K562 (cell line): ENCODE data around the gene DNAJB12. TPM values are rescaled to one million over a fixed set of nuclear protein-coding genes. Genes with fewer than 3 reads are reported as not detected.

ENCODE experiments used
- ATF7 ChIP-seq: fragments of 450-650 bp; IDR thresholded peaks from 2 replicates; pipeline ENCODE4 v1.7.1; 2014; ENCODE audit warnings: mild to moderate bottlenecking, moderate library complexity
- ESRRA ChIP-seq: fragments of 450-650 bp; IDR thresholded peaks from 2 replicates; pipeline ENCODE4 v1.6.1; 2014; ENCODE audit warnings: low read depth, mild to moderate bottlenecking, moderate library complexity, borderline replicate concordance
- FOXK2 ChIP-seq, 2 experiments: fragments of 450-650 bp; IDR thresholded peaks in 1 of 2; conservative IDR thresholded peaks in 1 of 2; 2 replicates each; pipeline ENCODE4 v1.6.1; 2016; ENCODE audit warnings: low read depth in 2 of 2, mild to moderate bottlenecking in 1 of 2
- KDM1A ChIP-seq, 2 experiments: fragments of 450-650 bp; IDR thresholded peaks; 2 replicates each; pipeline ENCODE4 v1.6.1; 2016; ENCODE audit warnings: mild to moderate bottlenecking in 2 of 2
- NEUROD1 ChIP-seq: fragments of 150-350 bp; IDR thresholded peaks from 2 replicates; pipeline ENCODE4 v1.6.1; 2014; ENCODE audit warnings: borderline replicate concordance, low read length, low read depth; ENCODE audit not compliant: partially characterized antibody
- POLR2H ChIP-seq: IDR thresholded peaks from 2 replicates; pipeline ENCODE4 v1.6.1; 2016; ENCODE audit warnings: missing genetic modification characterization, low read depth, mild to moderate bottlenecking, control low read depth, missing compliant biosample characterization, moderate library complexity
- PTTG1 ChIP-seq: fragments of 450-650 bp; IDR thresholded peaks from 2 replicates; pipeline ENCODE4 v1.6.1; 2016; ENCODE audit warnings: low read depth, mild to moderate bottlenecking, missing genetic modification characterization, missing compliant biosample characterization
- TAF9B ChIP-seq: fragments of 450-650 bp; IDR thresholded peaks from 2 replicates; pipeline ENCODE4 v1.6.1; 2018; ENCODE audit warnings: mild to moderate bottlenecking; ENCODE audit not compliant: partially characterized antibody
- TARDBP ChIP-seq: fragments of 450-650 bp; IDR thresholded peaks from 2 replicates; pipeline ENCODE4 v1.6.1; 2016
- TEAD2 ChIP-seq: fragments of 450-650 bp; IDR thresholded peaks from 2 replicates; pipeline ENCODE4 v1.6.1; 2016; ENCODE audit warnings: missing genetic modification characterization, control low read depth, missing compliant biosample characterization
- ZBTB1 ChIP-seq: sonication (generic); formaldehyde crosslinking; IDR thresholded peaks from 2 replicates; pipeline ENCODE4 v1.8.1; 2023; ENCODE audit warnings: missing genetic modification reagents, low read depth, mild to moderate bottlenecking, borderline replicate concordance
- ZBTB17 ChIP-seq: fragments of 450-650 bp; formaldehyde crosslinking; IDR thresholded peaks from 2 replicates; pipeline ENCODE4 v1.4.0; 2020; ENCODE audit warnings: mild to moderate bottlenecking
- ZC3H11A ChIP-seq: IDR thresholded peaks from 2 replicates; pipeline ENCODE4 v1.6.1; 2012; ENCODE audit warnings: low read depth, low read length, improper control_type of control experiment
- ZNF133 ChIP-seq: fragments of 250-450 bp; sonication (Bioruptor Pico); IDR thresholded peaks from 2 replicates; pipeline ENCODE4 v1.4.0; 2020; ENCODE audit warnings: mild to moderate bottlenecking
- ZNF253 ChIP-seq: fragments of 250-450 bp; sonication (Bioruptor Pico); conservative IDR thresholded peaks from 2 replicates; pipeline ENCODE4 v1.6.1; 2021; ENCODE audit warnings: mild to moderate bottlenecking
- polyA plus RNA-seq, 8 experiments: library from polyadenylated mRNA; depleted of rRNA in 4 of 8; stranded (reverse) in 5 of 8; unstranded in 3 of 8; fragments of >200 nt; fragmentation: Nextera tagmentation in 2 of 8; fragmentation: Illumina TruSeq in 1 of 8; extraction: Ambion mirVana in 2 of 8; extraction: Trizol in 1 of 8; gene quantifications; 2 replicates each; pipeline versions ENCODE4 v1.2.1 to v1.2.3, GENCODE V29; 2011 to 2014; ENCODE audit warnings: inconsistent platforms in 1 of 8, missing spikeins in 1 of 8
- total RNA-seq, 7 experiments: library from RNA; depleted of rRNA in 6 of 7; stranded (reverse); fragments of >200 nt in 6 of 7; fragmentation: Illumina TruSeq in 2 of 7; extraction: Trizol in 2 of 7; gene quantifications; 2 replicates each; pipeline versions ENCODE4 v1.2.1 to v1.2.3, GENCODE V29; 2011 to 2021; ENCODE audit warnings: low replicate concordance in 1 of 7
- TF ChIP-seq, protein P1 (sequence below): fragments of 450-650 bp; IDR thresholded peaks from 2 replicates; pipeline ENCODE4 v1.6.1; 2016; ENCODE audit warnings: mild to moderate bottlenecking, moderate library complexity
- TF ChIP-seq, protein P2 (sequence below): sonication (generic); formaldehyde crosslinking; IDR thresholded peaks from 2 replicates; pipeline ENCODE4 v1.8.1; 2023; ENCODE audit warnings: mild to moderate bottlenecking, missing genetic modification reagents, moderate library complexity

Gene DNAJB12
- total and polyA plus RNA-seq, 9 of the 15 experiments (the other 6 are each of a cell fraction or from before 2014, with no cell fraction given): 3.5 to 31.5 (median 20.3) TPM

DNA sequence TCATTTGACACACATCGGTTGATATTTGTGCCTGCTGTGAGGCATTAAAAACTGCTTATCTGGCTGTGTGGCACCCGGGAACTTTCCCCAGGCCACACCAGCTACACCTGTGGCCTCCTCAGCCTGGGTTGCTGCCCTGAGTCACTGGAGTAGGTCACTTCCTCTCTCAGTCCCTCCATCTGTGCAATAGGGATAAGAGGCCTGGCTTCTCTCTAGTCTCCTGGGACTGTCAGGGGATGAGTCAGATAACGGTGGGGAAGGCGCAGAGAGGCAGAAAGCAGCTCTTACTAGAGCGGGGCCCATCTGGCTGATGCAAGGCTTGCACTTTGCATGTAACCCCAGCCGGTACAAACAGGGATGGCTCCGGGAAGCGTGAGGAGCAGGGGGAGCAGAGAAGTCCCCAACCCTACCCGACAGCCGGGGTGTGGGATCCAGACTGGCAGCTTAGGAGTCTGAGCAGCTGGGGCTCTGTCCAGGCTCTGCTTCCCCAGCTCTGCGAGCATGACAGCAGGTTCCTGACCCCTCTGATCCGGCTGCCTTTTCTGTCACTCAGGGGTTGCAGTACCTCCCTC lies 34.0 kb downstream of the DNAJB12 start (continued):
- TF ChIP-seq, protein P1, sequence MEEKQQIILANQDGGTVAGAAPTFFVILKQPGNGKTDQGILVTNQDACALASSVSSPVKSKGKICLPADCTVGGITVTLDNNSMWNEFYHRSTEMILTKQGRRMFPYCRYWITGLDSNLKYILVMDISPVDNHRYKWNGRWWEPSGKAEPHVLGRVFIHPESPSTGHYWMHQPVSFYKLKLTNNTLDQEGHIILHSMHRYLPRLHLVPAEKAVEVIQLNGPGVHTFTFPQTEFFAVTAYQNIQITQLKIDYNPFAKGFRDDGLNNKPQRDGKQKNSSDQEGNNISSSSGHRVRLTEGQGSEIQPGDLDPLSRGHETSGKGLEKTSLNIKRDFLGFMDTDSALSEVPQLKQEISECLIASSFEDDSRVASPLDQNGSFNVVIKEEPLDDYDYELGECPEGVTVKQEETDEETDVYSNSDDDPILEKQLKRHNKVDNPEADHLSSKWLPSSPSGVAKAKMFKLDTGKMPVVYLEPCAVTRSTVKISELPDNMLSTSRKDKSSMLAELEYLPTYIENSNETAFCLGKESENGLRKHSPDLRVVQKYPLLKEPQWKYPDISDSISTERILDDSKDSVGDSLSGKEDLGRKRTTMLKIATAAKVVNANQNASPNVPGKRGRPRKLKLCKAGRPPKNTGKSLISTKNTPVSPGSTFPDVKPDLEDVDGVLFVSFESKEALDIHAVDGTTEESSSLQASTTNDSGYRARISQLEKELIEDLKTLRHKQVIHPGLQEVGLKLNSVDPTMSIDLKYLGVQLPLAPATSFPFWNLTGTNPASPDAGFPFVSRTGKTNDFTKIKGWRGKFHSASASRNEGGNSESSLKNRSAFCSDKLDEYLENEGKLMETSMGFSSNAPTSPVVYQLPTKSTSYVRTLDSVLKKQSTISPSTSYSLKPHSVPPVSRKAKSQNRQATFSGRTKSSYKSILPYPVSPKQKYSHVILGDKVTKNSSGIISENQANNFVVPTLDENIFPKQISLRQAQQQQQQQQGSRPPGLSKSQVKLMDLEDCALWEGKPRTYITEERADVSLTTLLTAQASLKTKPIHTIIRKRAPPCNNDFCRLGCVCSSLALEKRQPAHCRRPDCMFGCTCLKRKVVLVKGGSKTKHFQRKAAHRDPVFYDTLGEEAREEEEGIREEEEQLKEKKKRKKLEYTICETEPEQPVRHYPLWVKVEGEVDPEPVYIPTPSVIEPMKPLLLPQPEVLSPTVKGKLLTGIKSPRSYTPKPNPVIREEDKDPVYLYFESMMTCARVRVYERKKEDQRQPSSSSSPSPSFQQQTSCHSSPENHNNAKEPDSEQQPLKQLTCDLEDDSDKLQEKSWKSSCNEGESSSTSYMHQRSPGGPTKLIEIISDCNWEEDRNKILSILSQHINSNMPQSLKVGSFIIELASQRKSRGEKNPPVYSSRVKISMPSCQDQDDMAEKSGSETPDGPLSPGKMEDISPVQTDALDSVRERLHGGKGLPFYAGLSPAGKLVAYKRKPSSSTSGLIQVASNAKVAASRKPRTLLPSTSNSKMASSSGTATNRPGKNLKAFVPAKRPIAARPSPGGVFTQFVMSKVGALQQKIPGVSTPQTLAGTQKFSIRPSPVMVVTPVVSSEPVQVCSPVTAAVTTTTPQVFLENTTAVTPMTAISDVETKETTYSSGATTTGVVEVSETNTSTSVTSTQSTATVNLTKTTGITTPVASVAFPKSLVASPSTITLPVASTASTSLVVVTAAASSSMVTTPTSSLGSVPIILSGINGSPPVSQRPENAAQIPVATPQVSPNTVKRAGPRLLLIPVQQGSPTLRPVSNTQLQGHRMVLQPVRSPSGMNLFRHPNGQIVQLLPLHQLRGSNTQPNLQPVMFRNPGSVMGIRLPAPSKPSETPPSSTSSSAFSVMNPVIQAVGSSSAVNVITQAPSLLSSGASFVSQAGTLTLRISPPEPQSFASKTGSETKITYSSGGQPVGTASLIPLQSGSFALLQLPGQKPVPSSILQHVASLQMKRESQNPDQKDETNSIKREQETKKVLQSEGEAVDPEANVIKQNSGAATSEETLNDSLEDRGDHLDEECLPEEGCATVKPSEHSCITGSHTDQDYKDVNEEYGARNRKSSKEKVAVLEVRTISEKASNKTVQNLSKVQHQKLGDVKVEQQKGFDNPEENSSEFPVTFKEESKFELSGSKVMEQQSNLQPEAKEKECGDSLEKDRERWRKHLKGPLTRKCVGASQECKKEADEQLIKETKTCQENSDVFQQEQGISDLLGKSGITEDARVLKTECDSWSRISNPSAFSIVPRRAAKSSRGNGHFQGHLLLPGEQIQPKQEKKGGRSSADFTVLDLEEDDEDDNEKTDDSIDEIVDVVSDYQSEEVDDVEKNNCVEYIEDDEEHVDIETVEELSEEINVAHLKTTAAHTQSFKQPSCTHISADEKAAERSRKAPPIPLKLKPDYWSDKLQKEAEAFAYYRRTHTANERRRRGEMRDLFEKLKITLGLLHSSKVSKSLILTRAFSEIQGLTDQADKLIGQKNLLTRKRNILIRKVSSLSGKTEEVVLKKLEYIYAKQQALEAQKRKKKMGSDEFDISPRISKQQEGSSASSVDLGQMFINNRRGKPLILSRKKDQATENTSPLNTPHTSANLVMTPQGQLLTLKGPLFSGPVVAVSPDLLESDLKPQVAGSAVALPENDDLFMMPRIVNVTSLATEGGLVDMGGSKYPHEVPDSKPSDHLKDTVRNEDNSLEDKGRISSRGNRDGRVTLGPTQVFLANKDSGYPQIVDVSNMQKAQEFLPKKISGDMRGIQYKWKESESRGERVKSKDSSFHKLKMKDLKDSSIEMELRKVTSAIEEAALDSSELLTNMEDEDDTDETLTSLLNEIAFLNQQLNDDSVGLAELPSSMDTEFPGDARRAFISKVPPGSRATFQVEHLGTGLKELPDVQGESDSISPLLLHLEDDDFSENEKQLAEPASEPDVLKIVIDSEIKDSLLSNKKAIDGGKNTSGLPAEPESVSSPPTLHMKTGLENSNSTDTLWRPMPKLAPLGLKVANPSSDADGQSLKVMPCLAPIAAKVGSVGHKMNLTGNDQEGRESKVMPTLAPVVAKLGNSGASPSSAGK: no peak; the same call in 1 of the 2 replicates
- TF ChIP-seq FOXK2 (conservative IDR thresholded peaks at IDR 0.05 in 1 of 2, IDR thresholded peaks at IDR 0.05 in 1 of 2; ENCODE audit: low read depth in 2 of 2) (peak; percentile 77 to 81), ZNF133 (CRISPR knock-in tag) (0 out of 2 replicates have a peak, but pooled peaks have one; percentile 36), ATF7 (peak; percentile 99), POLR2H (tag) (peak; percentile 95), KDM1A (IDR thresholded peaks at IDR 0.05) (peak; percentile 92 to 96), TEAD2 (tag) (no peak), NEUROD1 (peak; percentile 98), ESRRA (peak; percentile 97), PTTG1 (tag) (no peak), ZC3H11A (no peak), TARDBP (peak; percentile 96), ZNF253 (CRISPR knock-in tag) (no peak), TAF9B (no peak), ZBTB17 (peak; percentile 87), ZBTB1 (peak; percentile 56; the same call in 1 of the 2 replicates)
- TF ChIP-seq, protein P2, sequence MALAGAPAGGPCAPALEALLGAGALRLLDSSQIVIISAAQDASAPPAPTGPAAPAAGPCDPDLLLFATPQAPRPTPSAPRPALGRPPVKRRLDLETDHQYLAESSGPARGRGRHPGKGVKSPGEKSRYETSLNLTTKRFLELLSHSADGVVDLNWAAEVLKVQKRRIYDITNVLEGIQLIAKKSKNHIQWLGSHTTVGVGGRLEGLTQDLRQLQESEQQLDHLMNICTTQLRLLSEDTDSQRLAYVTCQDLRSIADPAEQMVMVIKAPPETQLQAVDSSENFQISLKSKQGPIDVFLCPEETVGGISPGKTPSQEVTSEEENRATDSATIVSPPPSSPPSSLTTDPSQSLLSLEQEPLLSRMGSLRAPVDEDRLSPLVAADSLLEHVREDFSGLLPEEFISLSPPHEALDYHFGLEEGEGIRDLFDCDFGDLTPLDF (CRISPR knock-in tag): peak; percentile 86
